ENCODE data around the gene TUB. TPM values are rescaled to one million over a fixed set of nuclear protein-coding genes. Genes with fewer than 3 reads are reported as not detected.
A peak's percentile ranks its signal among the peaks of the same experiment; 100 is the strongest.

The TUB gene
- total RNA-seq, 2 experiments from 2014 or later, result 0.05 to 0.16 TPM

- Mint-ChIP-seq H3K36me3 (ENCODE audit: low read depth) (no peaks in the 10 kb centered on the region), H3K27ac (no peak overlapping the region), H3K4me3 (no peak overlapping the region), H3K9me3 (no peaks in the 10 kb centered on the region), H3K27me3 (peaks cover 13% of the 10 kb centered on the region), H3K4me1 (ENCODE audit: low read depth) (no peaks in the 10 kb centered on the region)
- ChIA-PET POLR2A (no interaction called here), CTCF (interaction anchor here (1.7 to 9.3 kb wide), 4 partner anchors 11 to 79 kb away, joined by 4 to 99 read pairs (median 68); no protein-coding TSS in a partner anchor)
- ATAC-seq (no peak), DNase-seq (no peak)
- TF ChIP-seq CTCF (IDR thresholded peaks at IDR 0.05), result no peak
- intact Hi-C loops (cut with micrococcal nuclease), result no loop called here
These were observed 6.7 kb downstream of the TUB start for GRCh38 chr11:8087756-8088155.

GRCh38 chr11:8089791-8090510, 8.9 kb downstream of the TUB start:
- no peaks in the 10 kb centered on the region for H3K9me3 Mint-ChIP-seq
- intact Hi-C loops (cut with micrococcal nuclease), result loop anchor here (5.0 to 10.0 kb wide), 2 partner anchors 53 to 195 kb away; no protein-coding TSS in a partner anchor
- peaks cover 3% of the 10 kb centered on the region for H3K27me3 Mint-ChIP-seq
- H3K4me3 Mint-ChIP-seq, result no peak overlapping the region
- no peak for ATAC-seq
- ChIA-PET POLR2A (interaction anchor here (0.6 to 1.2 kb wide), 3 partner anchors 17 to 39 kb away, joined by 3 read pairs; no protein-coding TSS in a partner anchor), CTCF (interaction anchor here (0.7 to 9.3 kb wide), 19 partner anchors 9 to 130 kb away, joined by 3 to 99 read pairs (median 4); partner anchors contain the start of genes EIF3F and TUB)
- H3K36me3 Mint-ChIP-seq (ENCODE audit: low read depth), result no peaks in the 10 kb centered on the region
- no peak for DNase-seq
- no peak for TF ChIP-seq CTCF (IDR thresholded peaks at IDR 0.05)
- H3K4me1 Mint-ChIP-seq (ENCODE audit: low read depth), result no peaks in the 10 kb centered on the region
- no peak overlapping the region for H3K27ac Mint-ChIP-seq

- ATAC-seq, result peak; percentile 37
- no peaks in the 10 kb centered on the region for H3K36me3 Mint-ChIP-seq (ENCODE audit: low read depth)
- ChIA-PET CTCF (interaction anchor here (0.7 to 9.3 kb wide), 20 partner anchors 8 to 201 kb away, joined by 3 to 99 read pairs (median 4); partner anchors contain the start of gene TUB), POLR2A (interaction anchor here (0.6 to 1.2 kb wide), 2 partner anchors 22 to 38 kb away, joined by 3 read pairs; no protein-coding TSS in a partner anchor)
- intact Hi-C loops (cut with micrococcal nuclease), result loop anchor here (5.0 to 10.0 kb wide), 2 partner anchors 53 to 196 kb away; no protein-coding TSS in a partner anchor
- H3K4me1 Mint-ChIP-seq (ENCODE audit: low read depth), result no peaks in the 10 kb centered on the region
- TF ChIP-seq CTCF (IDR thresholded peaks at IDR 0.05), result peak; percentile 60
- H3K4me3 Mint-ChIP-seq, result no peak overlapping the region
- peaks cover under 1% of the 10 kb centered on the region for H3K27me3 Mint-ChIP-seq
- peak; percentile 67 for DNase-seq
- H3K27ac Mint-ChIP-seq, result no peak overlapping the region
- H3K9me3 Mint-ChIP-seq, result no peaks in the 10 kb centered on the region
These were observed 9.7 kb downstream of the TUB start for GRCh38 chr11:8090756-8091155.

GRCh38 chr11:8091721-8092120, 10.7 kb downstream of the TUB start:
- H3K27me3 Mint-ChIP-seq, result no peaks in the 10 kb centered on the region
- ATAC-seq, result no peak
- intact Hi-C loops (cut with micrococcal nuclease), result loop anchor here (5.0 to 10.0 kb wide), 2 partner anchors 54 to 197 kb away; no protein-coding TSS in a partner anchor
- CTCF ChIA-PET, result interaction anchor here (0.8 to 9.3 kb wide), 8 partner anchors 7 to 202 kb away, joined by 3 to 99 read pairs (median 12); no protein-coding TSS in a partner anchor
- H3K27ac Mint-ChIP-seq, result no peak overlapping the region
- no peaks in the 10 kb centered on the region for H3K36me3 Mint-ChIP-seq (ENCODE audit: low read depth)
- no peak overlapping the region for H3K4me3 Mint-ChIP-seq
- no peak for TF ChIP-seq CTCF (IDR thresholded peaks at IDR 0.05)
- no peaks in the 10 kb centered on the region for H3K9me3 Mint-ChIP-seq
- POLR2A ChIA-PET, result no interaction called here
- no peaks in the 10 kb centered on the region for H3K4me1 Mint-ChIP-seq (ENCODE audit: low read depth)
- no peak for DNase-seq

Data from activated CD8-positive, alpha-beta T cell treated with anti-CD3 and anti-CD28 coated beads for 36 hours (primary cell).